Neutrophil (primary cell): Measurements from ENCODE around the gene ERG.

Experiments used
- H3K27ac ChIP-seq: fragments of 200-600 bp; sonication (generic); 2 replicates; pipeline ENCODE4 v1.5.1; 2016; ENCODE audit warnings: mild to moderate bottlenecking, moderate library complexity
- H3K27me3 ChIP-seq: fragments of 200-600 bp; sonication (generic); 2 replicates; pipeline ENCODE4 v1.6.0; 2016; ENCODE audit warnings: mild to moderate bottlenecking
- H3K36me3 ChIP-seq: fragments of 200-600 bp; sonication (generic); 2 replicates; pipeline ENCODE4 v1.5.1; 2017
- H3K4me1 ChIP-seq, 2 experiments: fragments of 200-600 bp in 1 of 2; sonication (generic) in 1 of 2; 1 replicate in 1 of 2; 2 replicates in 1 of 2; pipeline versions ENCODE4 v1.5.1 to v1.6.1; 2013 to 2016; ENCODE audit warnings: low read depth in 1 of 2, low read length in 1 of 2, mild to moderate bottlenecking in 1 of 2, moderate library complexity in 1 of 2; ENCODE audit not compliant: control insufficient read depth in 1 of 2, insufficient read depth in 1 of 2
- H3K4me3 ChIP-seq, 2 experiments: fragments of 200-600 bp in 1 of 2; sonication (generic) in 1 of 2; 1 replicate in 1 of 2; 2 replicates in 1 of 2; pipeline ENCODE4 v1.5.1; 2013 to 2016; ENCODE audit warnings: low read depth in 1 of 2, low read length in 1 of 2, mild to moderate bottlenecking in 1 of 2, moderate library complexity in 1 of 2
- H3K9me3 ChIP-seq: fragments of 200-600 bp; sonication (generic); 2 replicates; pipeline ENCODE4 v1.5.1; 2016
- CTCF ChIP-seq: fragments of 200-600 bp; sonication (generic); IDR thresholded peaks from 2 replicates; pipeline ENCODE4 v1.5.1; 2016; ENCODE audit warnings: antibody characterized with exemption

ERG gene

DNA sequence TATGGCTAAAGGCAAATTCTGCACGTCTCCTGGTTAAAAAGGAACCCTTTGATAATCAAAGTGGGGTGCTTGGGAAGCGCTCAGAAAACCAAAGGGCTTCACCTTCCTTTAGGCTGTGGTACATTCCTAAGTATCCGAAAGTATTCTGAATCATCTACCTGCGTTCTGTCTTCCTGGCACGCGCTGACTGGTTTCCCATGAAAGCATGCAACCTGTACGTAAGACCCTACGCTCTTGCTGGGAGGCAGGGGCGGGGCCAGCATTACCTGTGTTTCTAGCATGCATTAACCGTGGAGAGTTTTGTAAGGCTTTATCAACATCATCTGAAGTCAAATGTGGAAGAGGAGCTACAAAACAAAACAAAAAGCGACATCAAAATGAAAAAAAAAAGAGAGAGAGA is 96.0 kb downstream of the ERG start:
- H3K4me1 ChIP-seq = peaks cover 23 to 33% of the 10 kb centered on the region in 2 experiments
- no peak overlapping the region for H3K27ac ChIP-seq
- no peaks in the 10 kb centered on the region for H3K27me3 ChIP-seq
- no peak for TF ChIP-seq CTCF
- no peak overlapping the region for H3K4me3 ChIP-seq
- H3K36me3 ChIP-seq = peaks cover 15% of the 10 kb centered on the region
- no peaks in the 10 kb centered on the region for H3K9me3 ChIP-seq

- H3K9me3 ChIP-seq = no peaks in the 10 kb centered on the region
- peaks cover 25 to 41% of the 10 kb centered on the region in 2 experiments for H3K4me1 ChIP-seq
- peaks cover 15% of the 10 kb centered on the region for H3K36me3 ChIP-seq
- no peak for TF ChIP-seq CTCF
- H3K27me3 ChIP-seq = no peaks in the 10 kb centered on the region
- peak overlapping the region; percentile 23 for H3K27ac ChIP-seq
- H3K4me3 ChIP-seq = no peak overlapping the region
Measured at GRCh38 chr21:38401191-38401926, 96.9 kb downstream of the ERG start.

- Histone ChIP-seq H3K9me3 (no peaks in the 10 kb centered on the region), H3K4me3 (no peak overlapping the region), H3K27ac (peak overlapping the region; percentile 23), H3K27me3 (no peaks in the 10 kb centered on the region), H3K36me3 (peaks cover 15% of the 10 kb centered on the region), H3K4me1 (peaks cover 31 to 51% of the 10 kb centered on the region in 2 experiments)
- no peak for TF ChIP-seq CTCF
Measured at GRCh38 chr21:38400195-38400919, 97.9 kb downstream of the ERG start.

GRCh38 chr21:38399103-38399502 is 99.2 kb downstream of the ERG start:
- Histone ChIP-seq H3K9me3 (no peaks in the 10 kb centered on the region), H3K4me3 (no peak overlapping the region), H3K36me3 (peaks cover 15% of the 10 kb centered on the region), H3K27ac (no peak overlapping the region), H3K4me1 (peaks cover 23 to 45% of the 10 kb centered on the region in 2 experiments), H3K27me3 (no peaks in the 10 kb centered on the region)
- no peak for TF ChIP-seq CTCF

- H3K9me3 ChIP-seq = no peaks in the 10 kb centered on the region
- H3K27me3 ChIP-seq = no peaks in the 10 kb centered on the region
- no peak for TF ChIP-seq CTCF
- no peak overlapping the region for H3K4me3 ChIP-seq
- H3K36me3 ChIP-seq = peaks cover 14% of the 10 kb centered on the region
- peak overlapping the region; percentile 41 for H3K27ac ChIP-seq
- peaks cover 26 to 50% of the 10 kb centered on the region in 2 experiments for H3K4me1 ChIP-seq
Measured at GRCh38 chr21:38396325-38396724, 102.0 kb downstream of the ERG start.
